C4-2B (cell line): ENCODE results near the gene PTPRN2.

Source experiments
- ZFX ChIP-seq: fragments of 450-650 bp; IDR thresholded peaks from 2 replicates; pipeline ENCODE4 v1.6.1; 2017
- TF ChIP-seq, protein P1 (sequence below): fragments of 450-650 bp; conservative IDR thresholded peaks from 2 replicates; pipeline ENCODE4 v1.5.1; 2017; ENCODE audit warnings: mild to moderate bottlenecking

DNA sequence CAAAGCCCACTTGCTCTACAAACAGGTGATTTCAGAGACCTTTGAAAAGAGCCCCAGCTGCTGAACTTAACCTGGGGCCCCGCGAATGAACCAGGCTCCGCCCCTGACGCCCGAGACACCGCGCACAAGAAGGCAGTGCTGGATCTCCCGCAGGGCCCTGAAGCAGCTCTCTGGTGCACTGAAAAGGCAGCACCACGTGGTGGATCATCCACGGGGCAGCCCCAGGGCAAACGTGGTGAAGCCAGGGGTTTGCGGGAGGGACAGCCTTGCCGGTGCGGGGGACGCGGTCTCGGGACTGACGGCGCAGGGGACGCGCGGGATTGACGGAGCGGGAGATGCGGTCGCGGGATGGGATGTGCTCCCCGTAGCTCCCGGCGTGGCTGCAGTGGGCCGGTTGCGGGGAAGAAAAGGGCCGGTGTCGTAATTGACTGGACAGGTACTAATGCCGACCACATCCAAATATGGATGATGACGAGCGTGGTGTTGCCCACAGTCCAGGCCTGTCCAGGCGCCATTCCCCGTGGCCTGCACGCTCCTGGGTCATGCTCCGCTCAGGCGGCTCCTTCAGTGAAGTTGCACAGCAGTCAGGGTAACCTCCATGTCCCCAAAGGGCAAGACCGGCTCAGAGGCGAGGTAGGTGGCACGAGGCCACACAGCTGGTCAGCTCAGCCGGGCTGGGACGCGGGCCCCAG is 829.7 kb downstream of the PTPRN2 start:
- TF ChIP-seq, protein P1, sequence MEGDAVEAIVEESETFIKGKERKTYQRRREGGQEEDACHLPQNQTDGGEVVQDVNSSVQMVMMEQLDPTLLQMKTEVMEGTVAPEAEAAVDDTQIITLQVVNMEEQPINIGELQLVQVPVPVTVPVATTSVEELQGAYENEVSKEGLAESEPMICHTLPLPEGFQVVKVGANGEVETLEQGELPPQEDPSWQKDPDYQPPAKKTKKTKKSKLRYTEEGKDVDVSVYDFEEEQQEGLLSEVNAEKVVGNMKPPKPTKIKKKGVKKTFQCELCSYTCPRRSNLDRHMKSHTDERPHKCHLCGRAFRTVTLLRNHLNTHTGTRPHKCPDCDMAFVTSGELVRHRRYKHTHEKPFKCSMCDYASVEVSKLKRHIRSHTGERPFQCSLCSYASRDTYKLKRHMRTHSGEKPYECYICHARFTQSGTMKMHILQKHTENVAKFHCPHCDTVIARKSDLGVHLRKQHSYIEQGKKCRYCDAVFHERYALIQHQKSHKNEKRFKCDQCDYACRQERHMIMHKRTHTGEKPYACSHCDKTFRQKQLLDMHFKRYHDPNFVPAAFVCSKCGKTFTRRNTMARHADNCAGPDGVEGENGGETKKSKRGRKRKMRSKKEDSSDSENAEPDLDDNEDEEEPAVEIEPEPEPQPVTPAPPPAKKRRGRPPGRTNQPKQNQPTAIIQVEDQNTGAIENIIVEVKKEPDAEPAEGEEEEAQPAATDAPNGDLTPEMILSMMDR = no peak
- no peak for TF ChIP-seq ZFX
